Mononuclear cell (primary cell): ENCODE data around the gene ZNF184. TPM values are rescaled to one million over a fixed set of nuclear protein-coding genes. Genes with fewer than 3 reads are reported as not detected.
"Not testable (repeated sequence)": the region's sequence is repeated elsewhere in the genome, so short reads cannot be mapped to it uniquely, and the experiment has no call there.

Source experiments
- H3K27me3 ChIP-seq: 2 replicates; pipeline ENCODE4 v1.6.0; 2011; ENCODE audit warnings: low read length, control low read depth; ENCODE audit not compliant: insufficient read depth
- H3K4me1 ChIP-seq: 2 replicates; pipeline ENCODE4 v1.5.1; 2011; ENCODE audit warnings: mild to moderate bottlenecking, low read length, control low read depth; ENCODE audit not compliant: insufficient read depth
- H3K4me3 ChIP-seq: 2 replicates; pipeline ENCODE4 v1.5.1; 2011; ENCODE audit warnings: mild to moderate bottlenecking, low read length, moderate library complexity
- H3K9me3 ChIP-seq: 2 replicates; pipeline ENCODE4 v1.5.1; 2011; ENCODE audit warnings: low read depth, mild to moderate bottlenecking, control low read depth, low read length
- total RNA-seq: library from RNA; depleted of rRNA; stranded (reverse); fragments of >200 nt; gene quantifications from one replicate; pipeline ENCODE4 v1.2.3, GENCODE V29; 2012

ZNF184 gene
- total RNA-seq, 1 donor, result 16.0 TPM

DNA sequence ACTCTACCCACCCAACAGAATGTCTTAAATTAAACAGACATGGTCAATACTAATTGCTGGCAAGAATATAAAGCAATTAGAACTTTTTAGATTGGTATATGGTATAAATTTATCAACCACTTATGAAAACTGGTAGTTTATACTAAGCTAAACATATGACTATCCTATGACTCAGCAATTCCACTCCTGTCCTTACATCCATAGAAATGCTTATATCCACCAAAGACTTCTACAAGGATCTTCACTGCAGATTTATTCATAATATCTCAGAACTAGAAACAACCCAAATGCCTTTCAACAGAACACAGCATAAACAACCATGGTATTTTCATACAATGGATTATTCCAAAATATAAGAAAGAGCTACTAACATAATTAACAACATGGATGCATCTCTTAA is 4.6 kb downstream of the ZNF184 start:
- H3K4me1 ChIP-seq, result peaks cover 13% of the 10 kb centered on the region
- no peak overlapping the region for H3K4me3 ChIP-seq
- H3K27me3 ChIP-seq, result no peaks in the 10 kb centered on the region
- H3K9me3 ChIP-seq, result no peaks in the 10 kb centered on the region

DNA sequence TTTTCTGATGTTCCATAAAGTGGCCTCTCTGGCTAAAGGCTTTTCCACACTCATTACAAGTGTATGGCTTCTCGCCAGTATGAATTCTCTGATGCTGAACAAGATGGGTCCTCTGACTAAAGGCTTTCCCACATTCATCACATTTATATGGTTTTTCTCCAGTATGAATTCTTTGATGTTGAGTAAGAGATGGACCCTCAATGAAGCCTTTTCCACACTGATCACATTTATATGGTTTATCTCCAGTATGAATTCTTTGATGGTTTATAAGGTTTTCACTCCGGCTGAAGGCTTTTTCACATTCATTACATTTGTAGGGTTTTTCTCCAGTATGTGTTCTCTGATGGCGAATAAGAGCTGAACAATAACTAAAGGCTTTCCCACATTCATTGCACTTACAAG is 20.4 kb downstream of the ZNF184 start:
- Histone ChIP-seq H3K4me1 (no peaks in the 10 kb centered on the region), H3K27me3 (no peaks in the 10 kb centered on the region), H3K9me3 (peaks cover 99% of the 10 kb centered on the region), H3K4me3 (no peak overlapping the region)

DNA sequence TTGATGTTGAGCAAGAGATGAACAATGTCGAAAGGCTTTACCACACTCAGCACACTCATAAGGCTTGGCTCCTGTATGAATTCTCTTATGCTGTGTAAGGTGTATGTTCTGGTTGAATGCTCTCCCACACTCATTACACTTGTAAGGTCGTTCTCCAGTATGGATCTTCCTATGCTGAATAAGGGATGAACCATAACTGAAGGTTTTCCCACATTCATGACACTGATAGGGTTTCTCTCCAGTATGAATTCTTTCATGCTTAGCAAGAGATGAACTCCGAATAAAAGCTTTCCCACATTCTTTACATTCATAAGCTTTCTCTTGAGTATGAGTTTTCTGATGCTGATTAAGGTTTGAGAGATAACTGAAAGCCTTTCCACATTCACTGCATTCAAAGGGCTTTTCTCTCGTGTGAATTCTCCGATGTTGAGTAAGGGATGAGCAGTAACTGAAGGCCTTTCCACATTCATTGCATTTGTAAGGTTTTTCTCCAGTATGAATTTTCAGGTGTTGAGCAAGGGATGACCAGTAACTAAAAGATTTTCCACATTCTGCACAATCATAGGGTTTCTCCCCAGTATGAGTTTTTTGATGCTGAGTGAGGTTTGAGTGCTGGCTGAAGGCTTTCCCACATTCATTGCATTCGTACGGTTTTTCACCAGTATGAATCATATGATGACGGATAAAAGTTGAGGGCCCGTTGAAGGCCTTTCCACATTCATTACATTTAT is 21.1 kb downstream of the ZNF184 start:
- Histone ChIP-seq H3K9me3 (peaks cover 92% of the 10 kb centered on the region), H3K4me3 (no peak overlapping the region), H3K27me3 (no peaks in the 10 kb centered on the region), H3K4me1 (no peaks in the 10 kb centered on the region)

DNA sequence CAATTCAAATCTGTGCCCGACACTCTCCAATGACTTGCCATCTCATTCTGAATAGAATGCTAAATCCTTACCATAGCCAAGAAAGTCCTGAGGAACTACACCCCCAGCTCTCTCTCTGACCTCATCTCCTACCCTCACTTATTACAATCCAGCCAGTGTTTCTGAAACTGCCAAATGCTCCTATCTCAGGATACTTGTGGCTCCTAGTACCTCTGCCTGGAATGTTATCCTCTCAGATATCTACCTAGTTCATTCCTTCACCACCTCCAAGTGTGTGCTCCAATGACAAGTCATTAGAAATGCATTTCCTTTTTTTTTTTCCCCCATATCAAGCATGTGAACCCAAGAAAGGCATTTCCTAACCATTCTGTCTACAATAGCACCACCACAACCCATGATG is 24.4 kb downstream of the ZNF184 start:
- Histone ChIP-seq H3K4me1 (no peaks in the 10 kb centered on the region), H3K4me3 (no peak overlapping the region), H3K27me3 (no peaks in the 10 kb centered on the region), H3K9me3 (peaks cover 83% of the 10 kb centered on the region)

DNA sequence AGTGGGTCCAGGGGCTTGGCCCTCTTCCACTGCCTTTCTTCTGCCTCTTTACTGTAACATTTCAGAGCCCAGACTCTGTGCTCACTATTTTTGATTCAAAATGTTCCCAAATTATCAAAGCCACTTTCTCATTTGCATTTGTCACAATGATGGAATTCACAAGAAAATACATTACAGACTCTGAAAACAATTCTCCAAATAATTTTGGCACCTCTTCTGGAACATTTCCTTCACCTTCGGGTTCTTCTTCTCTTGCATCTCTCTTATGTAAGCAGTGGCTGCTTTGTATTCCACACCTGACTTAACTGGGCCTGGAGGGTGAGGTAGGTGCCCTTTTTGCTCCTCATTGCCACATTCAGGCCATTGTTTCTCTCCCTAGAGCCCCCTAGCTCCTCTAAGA is 30.0 kb downstream of the ZNF184 start:
- Histone ChIP-seq H3K27me3 (no peaks in the 10 kb centered on the region), H3K9me3 (peaks cover 36% of the 10 kb centered on the region), H3K4me3 (no peak overlapping the region), H3K4me1 (no peaks in the 10 kb centered on the region)

DNA sequence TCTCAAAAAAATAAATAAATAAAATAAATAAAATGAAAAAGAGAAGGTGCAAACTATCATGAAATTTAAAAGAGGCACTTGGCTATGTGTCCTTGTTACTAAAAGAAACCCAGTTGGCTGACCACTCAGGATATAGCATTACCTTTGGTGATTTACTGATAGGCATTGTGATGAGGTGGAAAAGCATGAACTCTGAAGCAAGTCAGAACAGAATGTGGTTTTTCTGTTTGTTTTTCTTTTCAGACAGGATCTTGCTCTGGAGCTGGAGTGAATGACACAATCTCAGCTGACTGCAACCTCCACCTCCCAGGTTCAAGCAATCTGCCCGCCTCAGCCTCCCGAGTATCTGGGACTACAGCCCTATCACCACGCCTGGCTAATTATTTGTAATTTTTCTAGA is 31.9 kb downstream of the ZNF184 start:
- peaks cover 32% of the 10 kb centered on the region for H3K9me3 ChIP-seq
- no peaks in the 10 kb centered on the region for H3K27me3 ChIP-seq
- no peak overlapping the region for H3K4me3 ChIP-seq
- H3K4me1 ChIP-seq, result no peaks in the 10 kb centered on the region

DNA sequence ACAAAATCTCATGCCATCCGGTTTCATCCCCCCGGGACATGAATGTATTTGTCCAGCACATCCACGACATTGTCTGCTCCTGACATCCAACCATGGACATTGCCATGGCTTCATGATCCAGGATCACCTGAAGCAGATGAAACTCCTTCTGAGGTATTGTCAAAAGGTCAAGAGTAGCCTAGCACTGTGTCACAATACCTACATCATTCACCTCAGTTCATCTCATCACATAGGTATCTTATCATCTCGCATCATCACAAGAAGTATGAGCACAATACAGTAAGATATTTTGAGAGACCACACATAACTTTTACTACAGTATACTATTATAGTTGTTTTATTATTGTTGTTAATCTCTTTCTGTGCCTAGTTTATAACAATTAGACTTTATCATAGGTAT is 33.5 kb downstream of the ZNF184 start:
- H3K4me3 ChIP-seq, result no peak overlapping the region

DNA sequence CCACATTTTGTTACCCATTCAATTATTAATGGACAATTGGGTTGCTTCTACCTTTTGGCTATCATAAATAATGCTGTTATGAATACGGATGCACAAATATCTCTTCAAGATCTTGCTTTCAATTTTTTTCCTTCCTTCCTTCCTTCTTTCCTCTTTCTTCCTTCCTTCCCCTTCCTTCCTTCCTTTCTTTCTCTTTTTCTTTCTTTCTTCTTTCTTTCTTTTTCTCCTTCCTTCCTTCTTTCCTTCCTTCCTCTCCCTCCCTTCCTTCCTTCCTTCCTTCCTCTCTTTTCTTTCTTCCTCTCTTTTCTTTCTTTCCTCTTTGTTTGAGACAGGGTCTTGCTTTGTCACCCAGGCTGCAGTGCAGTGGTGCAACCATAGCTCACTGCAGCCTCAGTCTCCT is 39.2 kb downstream of the ZNF184 start:
- Histone ChIP-seq H3K4me3 (no peak overlapping the region), H3K9me3 (peaks cover 25% of the 10 kb centered on the region), H3K27me3 (no peaks in the 10 kb centered on the region), H3K4me1 (no peaks in the 10 kb centered on the region)

More for the DNA sequence above, 33.5 kb downstream of the ZNF184 start:
- H3K4me1 ChIP-seq, result no peaks in the 10 kb centered on the region
- H3K27me3 ChIP-seq, result no peaks in the 10 kb centered on the region
- peaks cover 31% of the 10 kb centered on the region for H3K9me3 ChIP-seq

DNA sequence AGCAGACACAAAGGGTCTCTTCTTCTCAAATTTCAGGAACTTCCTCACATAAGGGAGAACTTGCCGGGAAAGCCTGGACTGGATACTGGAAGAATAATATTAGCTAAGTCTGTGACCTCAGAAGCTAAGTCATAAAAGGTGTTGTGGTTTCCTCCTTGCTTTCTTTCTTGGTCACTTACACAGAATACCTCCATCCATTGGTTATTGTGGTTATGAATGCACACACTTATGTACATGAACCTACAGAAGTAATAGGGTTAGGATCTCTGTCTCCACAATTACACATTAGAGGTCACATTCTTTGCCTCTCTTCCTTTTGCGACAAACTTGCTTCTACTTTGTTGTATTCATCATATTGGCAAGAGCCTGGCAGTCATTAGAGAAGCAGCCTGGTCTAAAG is 43.9 kb downstream of the ZNF184 start:
- Histone ChIP-seq H3K4me3 (no peak overlapping the region), H3K27me3 (no peaks in the 10 kb centered on the region), H3K9me3 (peaks cover 7% of the 10 kb centered on the region), H3K4me1 (no peaks in the 10 kb centered on the region)

DNA sequence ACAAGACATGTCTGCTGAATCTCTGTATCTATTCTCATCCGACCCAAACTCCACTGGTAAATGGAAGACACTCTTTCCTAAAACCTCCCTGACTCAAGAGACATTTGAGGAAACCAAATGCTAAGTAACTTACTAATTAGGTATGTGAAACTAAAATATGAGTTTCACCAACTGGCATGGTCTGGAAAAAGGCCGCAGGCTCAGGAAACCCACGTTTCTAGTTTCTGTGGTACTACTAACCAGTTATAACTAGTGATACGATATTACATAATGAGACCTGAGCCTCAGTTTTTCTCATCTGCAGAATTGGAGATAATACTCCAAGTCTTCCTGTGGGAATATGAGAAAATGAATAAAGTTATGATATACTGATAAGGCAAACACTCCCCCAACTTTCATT is 44.4 kb downstream of the ZNF184 start:
- Histone ChIP-seq H3K4me3 (no peak overlapping the region), H3K27me3 (no peaks in the 10 kb centered on the region), H3K9me3 (peaks cover 2% of the 10 kb centered on the region), H3K4me1 (no peaks in the 10 kb centered on the region)

DNA sequence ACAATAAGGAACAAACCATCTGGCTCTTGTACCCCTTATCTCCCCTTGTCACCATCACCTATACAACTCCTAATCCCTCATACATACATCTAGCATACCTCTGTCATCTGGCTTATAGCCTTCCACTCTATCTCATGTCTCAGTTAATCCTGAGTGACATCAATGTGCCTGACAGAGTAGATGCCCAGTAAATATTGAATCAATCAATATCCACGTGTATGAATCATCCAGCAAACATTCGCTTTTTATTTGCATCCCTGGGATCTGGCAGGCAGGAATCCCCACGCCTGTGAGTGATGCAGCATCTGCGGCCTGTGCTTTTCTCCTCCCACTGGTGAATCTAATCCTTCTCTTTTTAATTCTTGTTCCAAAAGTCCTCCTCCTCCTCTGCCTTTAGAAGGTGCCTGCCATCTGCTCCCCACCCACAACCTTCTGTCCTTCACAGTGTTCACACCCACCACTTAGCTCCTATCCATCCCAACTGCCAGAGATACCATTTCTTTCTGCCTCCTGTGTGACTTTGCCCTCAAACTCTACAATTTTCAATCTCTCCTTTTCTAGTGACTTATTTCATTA is 46.8 kb downstream of the ZNF184 start:
- Histone ChIP-seq H3K9me3 (no peaks in the 10 kb centered on the region), H3K4me3 (no peak overlapping the region), H3K4me1 (no peaks in the 10 kb centered on the region), H3K27me3 (no peaks in the 10 kb centered on the region)

DNA sequence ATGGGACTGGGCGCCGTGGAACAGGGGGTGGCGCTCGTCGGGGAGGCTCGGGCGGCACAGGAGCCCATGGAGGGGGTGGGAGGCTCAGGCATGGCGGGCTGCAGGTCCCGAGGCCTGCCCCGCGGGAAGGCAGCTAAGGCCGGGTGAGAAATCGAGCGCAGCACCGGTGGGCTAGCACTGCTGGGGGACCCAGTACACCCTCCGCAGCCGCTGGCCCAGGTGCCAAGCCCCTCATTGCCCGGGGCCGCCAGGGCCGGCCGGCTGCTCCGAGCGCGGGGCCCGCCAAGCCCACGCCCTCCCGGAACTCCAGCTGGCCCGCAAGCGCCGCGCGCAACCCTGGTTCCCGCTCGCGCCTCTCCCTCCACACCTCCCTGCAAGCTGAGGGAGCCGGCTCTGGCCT is 48.1 kb downstream of the ZNF184 start:
- H3K4me3 ChIP-seq, H3K9me3 ChIP-seq, H3K27me3 ChIP-seq, H3K4me1 ChIP-seq: not testable (repeated sequence)

DNA sequence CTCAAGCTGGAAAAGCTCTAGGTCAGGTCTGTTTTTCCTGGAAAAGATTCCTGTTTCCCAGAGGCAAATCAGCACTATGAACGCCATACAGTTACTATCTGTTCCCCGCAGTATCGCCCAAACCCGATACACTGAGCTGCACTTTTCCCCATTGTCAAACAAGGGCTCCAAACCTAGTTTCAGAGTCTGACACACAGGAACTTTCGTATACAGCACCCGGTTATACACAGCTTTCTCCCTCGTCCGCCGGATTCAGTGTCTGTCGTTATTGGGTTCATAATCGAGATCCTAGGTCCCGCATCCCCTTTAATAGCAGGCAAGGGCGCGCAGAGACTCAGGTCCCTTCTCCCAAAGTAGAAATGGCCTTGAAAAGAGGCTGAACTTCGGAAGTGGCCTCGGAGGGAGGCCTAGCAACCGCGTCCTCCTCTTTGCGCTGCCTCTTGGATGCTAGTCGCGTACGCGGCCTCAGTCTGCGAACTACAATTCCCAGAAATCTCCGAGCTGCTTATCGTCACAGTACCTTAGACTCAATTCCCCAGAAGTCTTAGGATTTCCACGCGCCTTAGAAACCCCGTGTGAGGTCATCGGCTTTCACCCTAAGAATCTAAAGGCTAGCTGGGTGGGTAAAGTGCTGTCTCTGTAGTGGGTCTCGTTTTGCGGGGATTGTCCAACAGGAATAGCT is 50.1 kb downstream of the ZNF184 start:
- Histone ChIP-seq H3K27me3 (no peaks in the 10 kb centered on the region), H3K4me3 (no peak overlapping the region), H3K4me1 (no peaks in the 10 kb centered on the region), H3K9me3 (no peaks in the 10 kb centered on the region)

DNA sequence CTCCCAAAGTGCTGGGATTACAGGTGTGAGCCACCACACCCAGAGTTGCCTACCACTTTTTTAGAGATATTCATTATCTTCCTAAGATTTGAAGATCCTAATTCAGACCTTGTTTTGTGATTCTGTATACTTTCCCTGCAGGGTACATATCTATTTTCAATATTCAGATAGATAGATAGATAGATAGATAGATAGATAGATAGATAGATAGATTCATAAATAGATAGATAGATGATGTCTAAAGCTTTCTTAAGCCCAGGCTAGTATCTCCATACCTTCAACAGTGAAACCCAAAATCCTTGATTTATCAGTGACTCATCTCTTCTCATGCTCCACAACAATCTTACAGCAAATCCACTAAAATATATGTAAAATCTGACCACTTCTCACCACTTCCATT is 53.5 kb downstream of the ZNF184 start:
- Histone ChIP-seq H3K27me3 (no peaks in the 10 kb centered on the region), H3K4me1 (no peaks in the 10 kb centered on the region), H3K4me3 (no peak overlapping the region), H3K9me3 (peaks cover 4% of the 10 kb centered on the region)

DNA sequence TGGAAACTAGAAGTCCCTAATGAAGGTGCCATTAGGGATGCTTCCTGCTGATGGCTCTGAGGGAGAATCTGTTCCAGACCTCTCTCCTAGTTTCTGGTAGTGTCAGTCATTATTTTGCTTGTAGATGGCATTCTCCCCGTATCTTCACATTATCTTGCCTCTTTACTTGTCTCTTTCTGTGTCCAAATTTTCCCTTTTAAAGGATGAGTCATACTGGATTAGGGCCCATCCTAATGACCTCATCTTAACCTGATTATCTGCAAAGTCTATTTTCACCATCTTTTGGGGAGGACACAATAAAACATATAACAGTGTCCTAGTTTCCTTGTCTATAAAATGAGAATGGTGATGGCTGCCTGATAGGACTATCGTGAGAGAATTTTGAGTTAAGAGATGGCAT is 57.0 kb downstream of the ZNF184 start:
- H3K9me3 ChIP-seq, result peaks cover 4% of the 10 kb centered on the region

DNA sequence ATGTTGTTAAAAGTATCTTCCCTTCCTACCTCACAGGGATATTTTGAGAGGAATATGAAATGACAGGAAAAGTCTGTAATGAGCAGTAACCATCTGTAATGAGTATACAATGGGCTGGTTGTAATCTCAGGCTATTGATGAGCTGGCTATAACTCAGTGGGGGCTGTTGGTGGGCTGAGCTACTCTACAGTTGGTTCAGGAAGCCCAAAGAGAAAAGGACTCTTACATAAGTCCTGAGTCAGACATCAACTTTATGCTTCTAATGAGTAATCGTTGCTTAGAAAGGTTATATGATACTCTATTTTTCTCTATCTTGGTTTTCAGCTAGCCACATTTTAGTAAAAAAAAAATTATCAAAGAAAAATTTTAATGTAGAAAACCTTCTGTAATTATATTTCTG is 57.9 kb downstream of the ZNF184 start:
- Histone ChIP-seq H3K4me1 (no peaks in the 10 kb centered on the region), H3K27me3 (no peaks in the 10 kb centered on the region), H3K4me3 (no peak overlapping the region), H3K9me3 (peaks cover 4% of the 10 kb centered on the region)

More for the DNA sequence above, 57.0 kb downstream of the ZNF184 start:
- Histone ChIP-seq H3K27me3 (no peaks in the 10 kb centered on the region), H3K4me3 (no peak overlapping the region), H3K4me1 (no peaks in the 10 kb centered on the region)
